K562 (cell line): Measurements from ENCODE around the gene NINL. TPM values are rescaled to one million over a fixed set of nuclear protein-coding genes. Genes with fewer than 3 reads are reported as not detected.

Experiments
- BCOR ChIP-seq: fragments of 450-650 bp; IDR thresholded peaks from 2 replicates; pipeline ENCODE4 v1.6.1; 2016
- BRD9 ChIP-seq: fragments of 450-650 bp; IDR thresholded peaks from 2 replicates; pipeline ENCODE4 v1.6.1; 2018; ENCODE audit warnings: low read depth; ENCODE audit not compliant: partially characterized antibody
- NFYB ChIP-seq: IDR thresholded peaks from 2 replicates; pipeline ENCODE4 v1.6.1; 2011; ENCODE audit warnings: mild to moderate bottlenecking, moderate library complexity; ENCODE audit not compliant: insufficient read length; ENCODE audit errors: extremely low read depth
- ZNF41 ChIP-seq: fragments of 250-450 bp; sonication (Bioruptor Pico); conservative IDR thresholded peaks from 2 replicates; pipeline ENCODE4 v1.4.0; 2020; ENCODE audit warnings: mild to moderate bottlenecking
- polyA plus RNA-seq, 8 experiments: library from polyadenylated mRNA; depleted of rRNA in 4 of 8; stranded (reverse) in 5 of 8; unstranded in 3 of 8; fragments of >200 nt; fragmentation: Nextera tagmentation in 2 of 8; fragmentation: Illumina TruSeq in 1 of 8; extraction: Ambion mirVana in 2 of 8; extraction: Trizol in 1 of 8; gene quantifications; 2 replicates each; pipeline versions ENCODE4 v1.2.1 to v1.2.3, GENCODE V29; 2011 to 2014; ENCODE audit warnings: inconsistent platforms in 1 of 8, missing spikeins in 1 of 8
- total RNA-seq, 7 experiments: library from RNA; depleted of rRNA in 6 of 7; stranded (reverse); fragments of >200 nt in 6 of 7; fragmentation: Illumina TruSeq in 2 of 7; extraction: Trizol in 2 of 7; gene quantifications; 2 replicates each; pipeline versions ENCODE4 v1.2.1 to v1.2.3, GENCODE V29; 2011 to 2021; ENCODE audit warnings: low replicate concordance in 1 of 7
- TF ChIP-seq, protein P1 (sequence below), 2 experiments: fragments of 450-650 bp; conservative IDR thresholded peaks; 2 replicates each; pipeline ENCODE4 v1.6.1; 2017; ENCODE audit warnings: mild to moderate bottlenecking in 2 of 2, moderate library complexity in 2 of 2
- TF ChIP-seq, protein P2 (sequence below): fragments of 450-650 bp; IDR thresholded peaks from 2 replicates; pipeline ENCODE4 v1.6.1; 2016
- TF ChIP-seq, protein P3 (sequence below): fragments of 150-350 bp; IDR thresholded peaks from 2 replicates; pipeline ENCODE4 v1.6.1; 2014; ENCODE audit warnings: low read depth, mild to moderate bottlenecking, low read length, borderline replicate concordance

NINL gene
- total and polyA plus RNA-seq, 9 of the 15 experiments (the other 6 are each of a cell fraction or from before 2014, with no cell fraction given) = 0.03 to 0.22 (median 0.05) TPM; not detected in 5

- TF ChIP-seq, protein P1, sequence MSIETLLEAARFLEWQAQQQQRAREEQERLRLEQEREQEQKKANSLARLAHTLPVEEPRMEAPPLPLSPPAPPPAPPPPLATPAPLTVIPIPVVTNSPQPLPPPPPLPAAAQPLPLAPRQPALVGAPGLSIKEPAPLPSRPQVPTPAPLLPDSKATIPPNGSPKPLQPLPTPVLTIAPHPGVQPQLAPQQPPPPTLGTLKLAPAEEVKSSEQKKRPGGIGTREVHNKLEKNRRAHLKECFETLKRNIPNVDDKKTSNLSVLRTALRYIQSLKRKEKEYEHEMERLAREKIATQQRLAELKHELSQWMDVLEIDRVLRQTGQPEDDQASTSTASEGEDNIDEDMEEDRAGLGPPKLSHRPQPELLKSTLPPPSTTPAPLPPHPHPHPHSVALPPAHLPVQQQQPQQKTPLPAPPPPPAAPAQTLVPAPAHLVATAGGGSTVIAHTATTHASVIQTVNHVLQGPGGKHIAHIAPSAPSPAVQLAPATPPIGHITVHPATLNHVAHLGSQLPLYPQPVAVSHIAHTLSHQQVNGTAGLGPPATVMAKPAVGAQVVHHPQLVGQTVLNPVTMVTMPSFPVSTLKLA (conservative IDR thresholded peaks at IDR 0.05) = no peak
- TF ChIP-seq, protein P2, sequence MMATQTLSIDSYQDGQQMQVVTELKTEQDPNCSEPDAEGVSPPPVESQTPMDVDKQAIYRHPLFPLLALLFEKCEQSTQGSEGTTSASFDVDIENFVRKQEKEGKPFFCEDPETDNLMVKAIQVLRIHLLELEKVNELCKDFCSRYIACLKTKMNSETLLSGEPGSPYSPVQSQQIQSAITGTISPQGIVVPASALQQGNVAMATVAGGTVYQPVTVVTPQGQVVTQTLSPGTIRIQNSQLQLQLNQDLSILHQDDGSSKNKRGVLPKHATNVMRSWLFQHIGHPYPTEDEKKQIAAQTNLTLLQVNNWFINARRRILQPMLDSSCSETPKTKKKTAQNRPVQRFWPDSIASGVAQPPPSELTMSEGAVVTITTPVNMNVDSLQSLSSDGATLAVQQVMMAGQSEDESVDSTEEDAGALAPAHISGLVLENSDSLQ = no peak
- TF ChIP-seq, protein P3, sequence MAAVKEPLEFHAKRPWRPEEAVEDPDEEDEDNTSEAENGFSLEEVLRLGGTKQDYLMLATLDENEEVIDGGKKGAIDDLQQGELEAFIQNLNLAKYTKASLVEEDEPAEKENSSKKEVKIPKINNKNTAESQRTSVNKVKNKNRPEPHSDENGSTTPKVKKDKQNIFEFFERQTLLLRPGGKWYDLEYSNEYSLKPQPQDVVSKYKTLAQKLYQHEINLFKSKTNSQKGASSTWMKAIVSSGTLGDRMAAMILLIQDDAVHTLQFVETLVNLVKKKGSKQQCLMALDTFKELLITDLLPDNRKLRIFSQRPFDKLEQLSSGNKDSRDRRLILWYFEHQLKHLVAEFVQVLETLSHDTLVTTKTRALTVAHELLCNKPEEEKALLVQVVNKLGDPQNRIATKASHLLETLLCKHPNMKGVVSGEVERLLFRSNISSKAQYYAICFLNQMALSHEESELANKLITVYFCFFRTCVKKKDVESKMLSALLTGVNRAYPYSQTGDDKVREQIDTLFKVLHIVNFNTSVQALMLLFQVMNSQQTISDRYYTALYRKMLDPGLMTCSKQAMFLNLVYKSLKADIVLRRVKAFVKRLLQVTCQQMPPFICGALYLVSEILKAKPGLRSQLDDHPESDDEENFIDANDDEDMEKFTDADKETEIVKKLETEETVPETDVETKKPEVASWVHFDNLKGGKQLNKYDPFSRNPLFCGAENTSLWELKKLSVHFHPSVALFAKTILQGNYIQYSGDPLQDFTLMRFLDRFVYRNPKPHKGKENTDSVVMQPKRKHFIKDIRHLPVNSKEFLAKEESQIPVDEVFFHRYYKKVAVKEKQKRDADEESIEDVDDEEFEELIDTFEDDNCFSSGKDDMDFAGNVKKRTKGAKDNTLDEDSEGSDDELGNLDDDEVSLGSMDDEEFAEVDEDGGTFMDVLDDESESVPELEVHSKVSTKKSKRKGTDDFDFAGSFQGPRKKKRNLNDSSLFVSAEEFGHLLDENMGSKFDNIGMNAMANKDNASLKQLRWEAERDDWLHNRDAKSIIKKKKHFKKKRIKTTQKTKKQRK = no peak
- TF ChIP-seq ZNF41 (CRISPR knock-in tag) (no peak), BRD9 (no peak), BCOR (no peak), NFYB (no peak)
These were observed 19.7 kb downstream of the NINL start (continued) for GRCh38 chr20:25565578-25566157.
